Measurements from ENCODE around the gene FAM168A. TPM values are rescaled to one million over a fixed set of nuclear protein-coding genes. Genes with fewer than 3 reads are reported as not detected.

Gene FAM168A
- total RNA-seq, 1 experiment from 2014 or later = 62.8 TPM

- intact Hi-C loops (cut with micrococcal nuclease; ENCODE audit: unreplicated experiment) = no loop called here
- POLR2A ChIA-PET = interaction anchor here (0.6 to 1.0 kb wide), 2 partner anchors 27 to 718 kb away, joined by 3 read pairs; no protein-coding TSS in a partner anchor
- CTCF ChIA-PET = interaction anchor here (0.6 kb wide), 1 partner anchor 10 kb away, joined by 5 read pairs; no protein-coding TSS in a partner anchor
Measured at GRCh38 chr11:73590991-73591390, 6.9 kb downstream of the FAM168A start.

GRCh38 chr11:73586791-73587190, 11.1 kb downstream of the FAM168A start:
- BruUV-seq (replicated peaks) = no TSS peak
- in situ Hi-C loops (cut with HindIII; ENCODE audit: low pct_unique_long_range_greater_than_20kb, low sequenced_read_pairs) (no loop called here), intact Hi-C loops (cut with micrococcal nuclease; ENCODE audit: unreplicated experiment) (no loop called here)
- H3K9me3 ChIP-seq (ENCODE audit: control insufficient read depth, insufficient read depth, low read depth, low read length) = no peaks in the 10 kb centered on the region
- H3K36me3 ChIP-seq (ENCODE audit: control insufficient read depth, insufficient read depth, low read length) = no peaks in the 10 kb centered on the region
- DNase-seq (ENCODE audit: low read depth, low spot score) (no peak), ATAC-seq (no peak)
- CTCF ChIA-PET = interaction anchor here (0.7 kb wide), 1 partner anchor 93 kb away, joined by 7 read pairs; no protein-coding TSS in a partner anchor
- no peaks in the 10 kb centered on the region for H3K27me3 ChIP-seq (ENCODE audit: control insufficient read depth, insufficient read depth, low read length)
- TF ChIP-seq SIN3A (IDR thresholded peaks at IDR 0.05; ENCODE audit: borderline replicate concordance, insufficient read depth, low read depth, low read length) (no peak), CTCF (IDR thresholded peaks at IDR 0.05) (no peak), POLR2AphosphoS5 (IDR thresholded peaks at IDR 0.05; ENCODE audit: low read depth, low read length) (no peak), TCF7L2 (IDR thresholded peaks at IDR 0.05; ENCODE audit: low read depth, low read length) (no peak), REST (IDR thresholded peaks at IDR 0.05; ENCODE audit: insufficient read depth in 1 of 2, low read depth in 2 of 2, low read length in 1 of 2) (no peak)
- no peak overlapping the region for H3K27ac ChIP-seq (ENCODE audit: low read length)
- no peaks in the 10 kb centered on the region for H3K4me1 ChIP-seq (ENCODE audit: control insufficient read depth, insufficient read depth, low read length)
- POLR2A ChIA-PET = no interaction called here
- no peak overlapping the region for H3K4me3 ChIP-seq (ENCODE audit: low read depth in 2 of 2, low read length in 2 of 2)

More at GRCh38 chr11:73590991-73591390, 6.9 kb downstream of the FAM168A start:
- TF ChIP-seq SIN3A (IDR thresholded peaks at IDR 0.05; ENCODE audit: borderline replicate concordance, insufficient read depth, low read depth, low read length) (no peak), CTCF (IDR thresholded peaks at IDR 0.05) (no peak), TCF7L2 (IDR thresholded peaks at IDR 0.05; ENCODE audit: low read depth, low read length) (no peak), POLR2AphosphoS5 (IDR thresholded peaks at IDR 0.05; ENCODE audit: low read depth, low read length) (no peak)
- in situ Hi-C loops (cut with HindIII; ENCODE audit: low pct_unique_long_range_greater_than_20kb, low sequenced_read_pairs) = no loop called here
- Histone ChIP-seq H3K27me3 (ENCODE audit: control insufficient read depth, insufficient read depth, low read length) (no peaks in the 10 kb centered on the region), H3K36me3 (ENCODE audit: control insufficient read depth, insufficient read depth, low read length) (no peaks in the 10 kb centered on the region), H3K4me1 (ENCODE audit: control insufficient read depth, insufficient read depth, low read length) (peaks cover 14% of the 10 kb centered on the region), H3K27ac (ENCODE audit: low read length) (no peak overlapping the region), H3K4me3 (ENCODE audit: low read depth in 2 of 2, low read length in 2 of 2) (no peak overlapping the region), H3K9me3 (ENCODE audit: control insufficient read depth, insufficient read depth, low read depth, low read length) (no peaks in the 10 kb centered on the region)
- DNase-seq (ENCODE audit: low read depth, low spot score) (no peak), ATAC-seq (no peak)
- no TSS peak for BruUV-seq (replicated peaks)
